ENCODE data around the gene TMEM154. TPM values are rescaled to one million over a fixed set of nuclear protein-coding genes. Genes with fewer than 3 reads are reported as not detected.
A peak's percentile ranks its signal among the peaks of the same experiment; 100 is the strongest.

Gene TMEM154
- polyA plus RNA-seq, 3 donors from 2014 or later: 3.4 to 9.9 (median 5.0) TPM

DNA sequence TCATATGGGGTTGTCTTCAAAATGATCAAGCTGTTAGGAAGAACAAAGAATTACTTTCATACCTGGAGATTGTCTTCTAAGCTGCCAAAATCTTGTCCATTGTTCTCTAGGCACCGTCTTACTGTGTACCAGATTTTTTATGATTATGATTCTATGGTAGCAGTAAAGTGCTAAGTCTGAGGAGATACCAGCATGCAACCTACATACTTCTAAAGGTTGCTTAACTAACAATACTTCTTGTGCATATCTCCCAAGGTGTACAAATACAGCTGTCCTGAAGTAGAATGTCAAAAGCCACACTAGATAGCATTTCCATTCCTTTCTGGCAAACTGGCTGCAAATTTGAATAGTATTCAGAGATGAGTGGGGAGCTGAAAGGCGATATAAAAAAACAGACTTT lies 81.3 kb downstream of the TMEM154 start:
- H3K27ac Mint-ChIP-seq: no peak overlapping the region
- peaks cover 0 to 2% (median 1%) of the 10 kb centered on the region in 3 donors for H3K27me3 Mint-ChIP-seq (ENCODE audit: low read depth in 3 of 3)
- no peak overlapping the region for H3K4me3 Mint-ChIP-seq
- H3K4me1 Mint-ChIP-seq: no peaks in the 10 kb centered on the region
- DNase-seq: no peak
- H3K9me3 Mint-ChIP-seq: no peaks in the 10 kb centered on the region
- no peaks in the 10 kb centered on the region for H3K36me3 Mint-ChIP-seq

DNA sequence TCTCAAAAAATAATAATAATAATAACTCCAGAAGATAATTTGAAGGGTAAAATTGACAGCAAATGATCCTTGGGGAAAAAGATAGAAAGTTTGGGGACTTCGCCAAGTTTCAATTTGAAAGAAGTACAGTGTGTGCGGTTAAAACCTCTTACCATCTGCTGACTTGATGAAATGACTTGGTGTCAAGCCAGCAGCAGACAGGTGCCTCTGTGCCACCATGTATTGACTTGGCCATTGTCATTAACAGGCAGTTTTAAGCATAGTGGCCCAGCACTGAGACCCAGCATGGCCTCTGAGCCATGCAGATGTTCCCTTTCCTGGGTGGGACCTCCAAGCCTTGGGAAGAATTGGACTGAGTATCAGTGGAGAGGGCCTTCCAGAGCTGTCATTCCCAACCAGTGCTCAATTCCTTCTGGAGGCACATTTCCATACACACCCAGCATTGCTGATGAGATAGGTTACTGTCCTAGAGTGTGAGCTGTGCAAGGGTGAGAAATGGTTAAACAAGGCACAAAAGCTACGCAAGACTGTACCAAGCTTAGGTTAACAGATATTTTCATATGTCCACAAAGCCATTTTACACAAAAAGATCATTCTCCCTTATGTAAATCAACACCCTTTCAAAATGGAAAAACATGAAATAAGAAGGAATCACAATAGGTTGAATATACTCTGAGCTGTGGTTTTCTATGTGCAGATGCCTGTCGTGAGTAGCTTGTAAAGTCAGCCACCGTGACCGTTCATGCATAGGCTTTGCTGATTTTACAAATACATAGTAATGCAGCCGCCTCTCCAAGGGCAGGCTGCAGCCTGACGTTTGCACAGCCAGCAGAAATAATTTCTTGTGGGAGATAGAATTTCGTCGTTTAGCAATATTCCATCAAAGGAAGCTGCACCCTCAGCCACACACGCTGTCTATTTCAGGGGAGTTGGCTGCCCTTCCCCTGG lies 84.5 kb downstream of the TMEM154 start:
- H3K4me3 Mint-ChIP-seq: no peak overlapping the region
- no peaks in the 10 kb centered on the region for H3K36me3 Mint-ChIP-seq
- peaks cover 1 to 7% (median 6%) of the 10 kb centered on the region in 3 donors for H3K27me3 Mint-ChIP-seq (ENCODE audit: low read depth in 3 of 3)
- H3K9me3 Mint-ChIP-seq: no peaks in the 10 kb centered on the region
- no peaks in the 10 kb centered on the region for H3K4me1 Mint-ChIP-seq
- H3K27ac Mint-ChIP-seq: no peak overlapping the region
- no peak for DNase-seq

DNA sequence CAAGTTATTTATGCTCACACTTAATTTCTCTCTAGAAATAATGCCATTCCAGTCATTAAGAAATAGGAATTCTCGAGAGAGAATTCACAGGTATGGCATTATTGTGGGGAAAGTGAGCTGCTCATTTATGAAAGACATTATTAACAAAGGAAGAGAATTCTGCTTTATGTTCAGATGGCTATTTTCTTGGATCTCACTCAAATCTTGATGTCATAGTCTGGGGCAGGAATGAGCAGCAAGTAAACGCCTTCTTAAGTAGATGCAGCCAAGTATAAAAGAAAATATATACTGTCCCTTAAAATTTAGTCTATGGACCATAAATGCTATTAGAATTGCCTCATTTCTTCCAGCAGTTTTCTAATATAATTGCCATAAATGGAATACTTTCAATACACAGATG lies 85.7 kb downstream of the TMEM154 start:
- H3K27me3 Mint-ChIP-seq (ENCODE audit: low read depth in 3 of 3): peaks cover 1 to 7% (median 6%) of the 10 kb centered on the region in 3 donors
- H3K9me3 Mint-ChIP-seq: no peaks in the 10 kb centered on the region
- H3K27ac Mint-ChIP-seq: no peak overlapping the region
- no peak for DNase-seq
- no peaks in the 10 kb centered on the region for H3K4me1 Mint-ChIP-seq
- no peaks in the 10 kb centered on the region for H3K36me3 Mint-ChIP-seq
- H3K4me3 Mint-ChIP-seq: no peak overlapping the region

DNA sequence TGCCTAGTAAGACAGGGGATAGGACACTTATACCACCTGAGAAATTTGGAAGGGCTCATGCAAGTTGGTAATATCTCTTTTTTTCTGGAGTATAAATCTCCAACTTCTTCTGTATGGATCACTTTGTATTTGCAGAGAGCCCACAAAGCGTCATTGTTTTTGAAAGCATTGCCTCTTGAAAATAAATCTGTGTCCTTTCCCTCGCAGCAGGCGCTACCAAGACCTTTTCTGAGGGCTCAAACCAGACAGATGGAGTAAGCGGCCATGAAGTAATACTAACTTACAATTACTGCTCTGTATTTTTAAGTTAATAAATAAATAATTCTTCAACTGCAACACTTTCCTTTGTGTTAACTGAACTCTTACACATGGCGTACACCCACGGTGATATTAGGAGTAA lies 87.9 kb downstream of the TMEM154 start:
- Mint-ChIP-seq H3K9me3 (no peaks in the 10 kb centered on the region), H3K27me3 (ENCODE audit: low read depth in 3 of 3) (peaks cover 1 to 7% (median 5%) of the 10 kb centered on the region in 3 donors), H3K4me1 (no peaks in the 10 kb centered on the region), H3K4me3 (no peak overlapping the region), H3K27ac (no peak overlapping the region), H3K36me3 (no peaks in the 10 kb centered on the region)
- no peak for DNase-seq

DNA sequence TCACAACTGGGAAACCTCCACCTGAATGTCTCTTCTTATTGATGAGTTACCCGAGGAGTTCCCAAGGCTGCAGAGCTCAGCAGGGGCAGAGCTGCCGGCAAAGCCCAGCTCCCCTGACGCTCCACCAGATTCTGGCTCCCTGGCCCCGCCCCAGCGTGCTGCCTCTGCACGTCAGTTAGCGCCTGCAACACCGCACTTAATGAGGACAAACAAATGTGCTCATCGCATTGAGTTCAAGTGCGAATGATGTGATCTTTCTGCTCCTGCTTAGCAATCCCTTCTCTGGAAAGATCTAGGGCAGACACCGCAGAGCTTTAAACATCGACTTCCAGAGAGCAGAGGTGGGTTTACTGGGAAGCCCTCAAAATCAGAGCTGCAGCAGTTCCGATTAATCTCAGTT lies 88.4 kb downstream of the TMEM154 start:
- Mint-ChIP-seq H3K9me3 (no peaks in the 10 kb centered on the region), H3K4me3 (peak overlapping the region in 2 of 5 donors; percentile 2 to 3), H3K36me3 (no peaks in the 10 kb centered on the region), H3K27me3 (ENCODE audit: low read depth in 3 of 3) (peaks cover 1 to 7% (median 5%) of the 10 kb centered on the region in 3 donors), H3K27ac (no peak overlapping the region), H3K4me1 (no peaks in the 10 kb centered on the region)
- DNase-seq: no peak

DNA sequence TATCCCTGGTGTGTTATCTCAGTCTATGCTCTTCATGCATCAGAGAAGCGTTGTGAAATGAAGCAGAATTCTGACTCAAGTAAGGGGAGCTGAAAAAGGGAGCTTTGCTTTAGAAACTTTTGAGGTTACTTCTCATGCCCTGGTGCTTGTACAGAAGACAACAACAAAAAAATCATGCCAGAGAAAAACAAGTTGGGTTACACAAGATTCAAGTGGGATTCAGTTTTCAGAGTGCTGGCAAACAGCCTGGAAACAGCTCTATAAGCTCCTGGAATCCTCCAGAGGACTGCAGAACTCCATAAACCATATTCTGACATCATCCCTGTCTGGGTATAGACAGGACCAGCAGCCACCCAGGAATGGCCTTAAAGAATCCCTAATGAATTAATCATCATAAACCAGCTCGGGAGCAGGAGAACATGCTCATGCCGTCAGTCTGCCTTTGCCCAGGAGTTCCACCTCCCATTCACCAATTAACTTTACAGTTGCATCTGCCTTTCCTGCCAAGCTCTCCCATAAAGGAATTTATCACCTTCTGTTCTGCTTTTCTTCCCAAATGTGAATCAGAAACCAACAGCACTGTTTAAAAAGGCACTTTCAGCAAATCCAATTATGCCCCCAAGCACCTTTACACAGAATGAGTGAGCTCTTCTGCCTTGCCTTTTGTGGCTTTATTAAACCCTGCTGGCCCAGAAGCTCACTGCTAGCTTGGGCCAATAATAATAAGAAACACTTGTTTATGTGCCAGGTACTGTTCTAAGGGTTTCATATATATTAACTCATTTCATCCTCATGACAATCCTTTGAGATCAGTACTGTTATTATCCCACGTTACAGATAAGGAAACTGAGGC lies 89.4 kb downstream of the TMEM154 start:
- H3K36me3 Mint-ChIP-seq: no peaks in the 10 kb centered on the region
- no peak overlapping the region for H3K4me3 Mint-ChIP-seq
- no peaks in the 10 kb centered on the region for H3K9me3 Mint-ChIP-seq
- H3K27me3 Mint-ChIP-seq (ENCODE audit: low read depth in 3 of 3): peaks cover 1 to 7% (median 5%) of the 10 kb centered on the region in 3 donors
- no peak for DNase-seq
- no peak overlapping the region for H3K27ac Mint-ChIP-seq
- H3K4me1 Mint-ChIP-seq: no peaks in the 10 kb centered on the region

DNA sequence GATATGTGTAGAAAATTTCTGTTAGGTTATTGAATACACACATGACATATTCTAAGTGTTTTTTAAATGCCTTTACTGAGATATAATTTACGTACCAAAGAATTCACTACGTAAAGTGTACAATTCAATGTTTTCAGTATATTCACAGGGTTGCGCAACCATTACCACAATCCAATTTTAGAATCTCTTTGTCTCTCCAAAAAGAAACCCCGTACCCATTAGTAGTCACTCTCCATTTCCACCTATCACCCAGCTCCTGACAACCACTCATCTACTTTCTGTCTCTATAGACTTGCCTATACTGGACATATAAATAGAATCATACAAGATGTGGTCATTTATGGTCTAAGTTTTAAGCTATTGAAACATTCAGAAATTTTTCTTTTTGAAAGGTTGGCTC lies 90.9 kb downstream of the TMEM154 start:
- Mint-ChIP-seq H3K27me3 (ENCODE audit: low read depth in 3 of 3) (peaks cover 1 to 7% (median 5%) of the 10 kb centered on the region in 3 donors), H3K36me3 (no peaks in the 10 kb centered on the region), H3K27ac (no peak overlapping the region), H3K4me3 (no peak overlapping the region), H3K9me3 (no peaks in the 10 kb centered on the region), H3K4me1 (no peaks in the 10 kb centered on the region)
- DNase-seq: no peak

DNA sequence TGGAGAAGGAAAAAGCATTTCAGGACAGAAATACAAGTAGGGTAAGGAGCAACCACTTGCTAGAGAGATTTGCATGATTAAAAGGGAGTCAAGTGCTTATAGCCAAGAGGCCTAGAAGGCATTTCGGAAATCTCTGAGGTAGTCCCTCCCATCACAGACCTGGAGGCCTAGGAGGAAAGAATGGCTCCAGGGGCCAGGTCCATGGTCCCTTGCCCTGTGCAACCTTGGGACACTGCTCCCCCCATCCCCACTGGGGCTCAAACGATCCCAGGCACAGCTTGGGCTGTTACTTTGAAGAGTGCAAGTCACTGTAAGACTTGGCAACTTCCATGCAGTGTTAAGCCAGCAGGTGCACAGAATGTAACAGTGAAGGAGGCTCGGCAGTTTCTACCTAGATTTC lies 92.7 kb downstream of the TMEM154 start:
- DNase-seq: no peak
- H3K27ac Mint-ChIP-seq: no peak overlapping the region
- peaks cover 2 to 9% (median 5%) of the 10 kb centered on the region in 3 donors for H3K27me3 Mint-ChIP-seq (ENCODE audit: low read depth in 3 of 3)
- no peaks in the 10 kb centered on the region for H3K4me1 Mint-ChIP-seq
- H3K36me3 Mint-ChIP-seq: no peaks in the 10 kb centered on the region
- H3K9me3 Mint-ChIP-seq: no peaks in the 10 kb centered on the region
- no peak overlapping the region for H3K4me3 Mint-ChIP-seq

DNA sequence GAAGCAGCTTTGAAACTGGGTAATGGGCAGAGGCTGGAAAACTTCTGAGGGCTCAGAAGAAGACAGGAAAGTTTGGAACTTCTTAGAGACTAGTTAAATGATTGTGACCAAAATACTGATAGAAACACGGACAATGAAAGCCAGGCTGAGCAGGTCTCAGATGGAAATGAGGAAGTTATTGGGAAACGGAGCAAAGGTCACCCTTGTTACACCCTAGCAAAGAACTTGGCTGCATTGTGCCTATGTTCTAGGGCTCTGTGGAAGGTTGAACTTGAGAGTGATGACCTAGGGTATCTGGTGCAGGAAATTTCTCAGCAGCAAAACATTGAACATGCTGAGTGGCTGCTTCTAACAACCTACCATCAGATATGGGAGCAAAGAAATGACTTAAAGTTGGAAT lies 93.1 kb downstream of the TMEM154 start:
- Mint-ChIP-seq H3K4me3 (no peak overlapping the region), H3K36me3 (no peaks in the 10 kb centered on the region), H3K27me3 (ENCODE audit: low read depth in 3 of 3) (peaks cover 2 to 9% (median 2%) of the 10 kb centered on the region in 3 donors), H3K9me3 (no peaks in the 10 kb centered on the region), H3K4me1 (no peaks in the 10 kb centered on the region), H3K27ac (no peak overlapping the region)
- DNase-seq: no peak

DNA sequence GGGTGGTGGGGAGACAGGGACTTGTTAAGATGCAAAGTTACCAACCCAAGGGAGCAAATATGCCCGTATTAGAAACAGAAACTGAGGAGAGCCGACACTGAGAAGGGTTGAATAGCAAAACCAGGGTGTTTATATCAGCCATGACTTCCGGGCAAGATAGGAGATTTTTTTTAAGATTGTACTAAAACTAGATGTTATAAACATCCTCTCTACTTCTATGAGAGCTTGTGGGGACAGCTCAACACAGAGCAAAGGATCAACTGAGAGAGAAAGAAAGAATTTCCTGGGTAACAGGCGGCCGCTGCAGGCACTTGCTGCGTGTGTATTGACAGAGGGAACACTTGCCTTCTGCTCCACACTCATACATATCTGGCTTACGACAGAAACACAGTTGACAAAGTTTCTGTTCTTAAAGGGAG lies 94.8 kb downstream of the TMEM154 start:
- Mint-ChIP-seq H3K4me3 (peak overlapping the region in 4 of 5 donors; percentile 18 to 45 (median 22)), H3K27ac (peak overlapping the region in 4 of 6 donors; percentile 1 to 82 (median 47)), H3K36me3 (no peaks in the 10 kb centered on the region), H3K4me1 (no peaks in the 10 kb centered on the region), H3K9me3 (no peaks in the 10 kb centered on the region), H3K27me3 (ENCODE audit: low read depth in 3 of 3) (peaks cover 0 to 3% (median 2%) of the 10 kb centered on the region in 3 donors)
- no peak for DNase-seq

DNA sequence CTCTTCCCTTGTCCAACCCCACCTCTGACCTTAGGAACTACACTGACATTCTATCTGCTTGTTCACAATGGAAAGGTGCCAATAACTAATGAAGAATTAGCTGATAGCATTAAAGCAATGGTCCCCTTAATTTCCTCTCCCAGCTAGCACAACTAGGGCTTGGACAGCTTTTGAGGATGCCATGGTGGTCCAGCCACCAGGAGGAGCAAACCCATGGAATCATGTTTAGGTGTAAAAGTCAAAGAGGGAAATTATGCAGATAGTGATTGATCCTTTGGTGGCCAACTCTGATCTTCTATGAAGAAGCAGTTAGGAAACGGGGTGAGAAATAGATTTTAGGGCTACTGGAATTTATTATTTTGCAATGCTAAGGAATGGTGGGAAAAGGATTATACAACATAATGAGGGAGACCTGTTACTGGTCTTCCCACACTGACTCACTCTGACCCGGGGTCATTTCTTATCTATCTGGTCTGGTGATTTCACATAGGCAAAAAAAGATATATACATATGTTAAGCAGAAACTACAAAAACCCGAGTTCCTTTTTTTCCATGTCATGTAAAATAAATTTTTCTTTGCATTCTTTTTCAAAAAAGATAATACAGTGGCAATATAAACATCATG lies 98.1 kb downstream of the TMEM154 start:
- Mint-ChIP-seq H3K9me3 (no peaks in the 10 kb centered on the region), H3K4me3 (no peak overlapping the region), H3K4me1 (no peaks in the 10 kb centered on the region), H3K27me3 (ENCODE audit: low read depth in 3 of 3) (peaks cover 0 to 5% (median 3%) of the 10 kb centered on the region in 3 donors), H3K27ac (no peak overlapping the region), H3K36me3 (no peaks in the 10 kb centered on the region)
- no peak for DNase-seq

DNA sequence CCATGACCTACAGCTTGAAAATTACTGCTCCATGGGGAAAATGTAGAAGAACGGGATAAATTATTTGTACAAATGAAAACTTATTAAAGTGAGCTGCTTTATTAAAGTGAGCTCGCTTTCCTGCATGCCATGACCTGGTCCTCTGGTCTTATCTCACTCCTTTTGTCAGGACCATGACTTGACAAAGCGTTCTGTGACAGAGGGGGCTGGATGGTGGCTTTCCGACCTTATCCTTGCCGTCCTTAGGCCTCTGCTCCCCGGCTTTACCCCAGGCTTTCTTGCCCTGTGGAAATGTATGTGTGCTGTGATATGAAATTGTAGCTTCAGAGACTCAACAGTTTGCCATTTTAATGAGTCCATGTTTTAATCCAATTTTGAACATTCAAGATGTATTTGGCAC lies 99.9 kb downstream of the TMEM154 start:
- Mint-ChIP-seq H3K27me3 (ENCODE audit: low read depth in 3 of 3) (peaks cover 0 to 5% (median 3%) of the 10 kb centered on the region in 3 donors), H3K27ac (no peak overlapping the region), H3K36me3 (no peaks in the 10 kb centered on the region), H3K4me1 (no peaks in the 10 kb centered on the region), H3K9me3 (no peaks in the 10 kb centered on the region), H3K4me3 (no peak overlapping the region)
- no peak for DNase-seq

DNA sequence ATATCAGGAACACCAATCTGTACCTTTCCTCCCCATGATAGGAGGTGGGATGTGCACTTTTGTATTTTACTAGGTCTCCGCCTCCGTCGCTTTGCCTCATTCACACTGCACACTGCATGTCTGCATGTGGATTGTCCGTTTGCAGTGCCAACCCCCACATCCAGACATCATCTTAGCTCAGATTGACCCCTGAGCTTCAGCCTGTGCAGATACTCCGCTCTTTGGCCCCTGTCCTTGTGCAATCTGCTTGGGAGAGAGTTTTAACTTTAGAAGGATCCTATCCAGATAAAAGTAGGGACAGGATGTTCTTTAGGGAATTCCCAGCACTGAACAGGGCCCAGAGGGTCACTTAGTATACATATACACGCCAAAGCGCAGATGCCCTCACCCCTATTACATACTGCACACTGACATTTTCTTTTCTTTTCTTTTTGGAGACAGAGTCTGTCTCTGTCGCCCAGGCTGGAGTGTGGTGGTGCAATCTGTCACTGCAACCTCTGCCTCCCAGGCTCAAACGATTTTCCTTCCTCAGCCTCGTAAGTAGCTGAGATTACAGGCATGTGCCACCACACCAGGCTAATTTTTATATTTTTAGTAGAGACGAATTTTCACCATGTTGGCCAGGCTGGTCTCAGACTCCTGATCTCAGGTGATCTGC lies 100.6 kb downstream of the TMEM154 start:
- no peak overlapping the region for H3K4me3 Mint-ChIP-seq
- DNase-seq: no peak
- H3K4me1 Mint-ChIP-seq: no peaks in the 10 kb centered on the region
- no peaks in the 10 kb centered on the region for H3K9me3 Mint-ChIP-seq
- no peaks in the 10 kb centered on the region for H3K36me3 Mint-ChIP-seq
- peaks cover 0 to 7% (median 3%) of the 10 kb centered on the region in 3 donors for H3K27me3 Mint-ChIP-seq (ENCODE audit: low read depth in 3 of 3)
- no peak overlapping the region for H3K27ac Mint-ChIP-seq
